H1 (cell line): ENCODE data around the gene NGFR. TPM values are rescaled to one million over a fixed set of nuclear protein-coding genes. Genes with fewer than 3 reads are reported as not detected.

Experiments
- CTCF ChIA-PET: fragments of 300-600 bp; sonication (Branson Sonifier 250); formaldehyde crosslinking; loops from one replicate; lab custom pipeline; 2021; ENCODE audit not compliant: partially characterized antibody; lab: Charles Lee
- POLR2A ChIA-PET: fragments of 300-600 bp; sonication (Branson Sonifier 250); formaldehyde crosslinking; loops from one replicate; lab custom pipeline; 2021; ENCODE audit warnings: inconsistent platforms; ENCODE audit not compliant: partially characterized antibody; lab: Charles Lee
- DNase-seq, 2 experiments: peaks; one replicate each; pipeline versions ENCODE4 v3.0.0 to v3.0.0-alpha.2; 2010 to 2022; ENCODE audit warnings: low spot score in 2 of 2, low read depth in 1 of 2, mixed read lengths in 1 of 2
- FAIRE-seq: peaks from 2 replicates; lab custom pipeline; 2011; peaks lifted over from hg19 to GRCh38; lab: Jason Lieb, UNC
- H2AFZ ChIP-seq: 2 replicates; pipeline ENCODE4 v1.8.1; 2012; ENCODE audit warnings: low read length, inconsistent platforms
- H2AK5ac ChIP-seq: 2 replicates; pipeline ENCODE4 v1.6.1; 2013; ENCODE audit warnings: low read depth, low read length
- H2BK120ac ChIP-seq: replicated peaks from 2 replicates; pipeline ENCODE3; 2013; ENCODE audit warnings: low read depth, low read length, inconsistent platforms
- H2BK12ac ChIP-seq: 2 replicates; pipeline ENCODE4 v1.6.1; 2013; ENCODE audit warnings: low read depth, low read length
- H2BK15ac ChIP-seq: 2 replicates; pipeline ENCODE4 v1.6.1; 2013; ENCODE audit warnings: low read length
- H2BK20ac ChIP-seq: 2 replicates; pipeline ENCODE4 v1.6.1; 2013; ENCODE audit warnings: low read length
- H2BK5ac ChIP-seq: 2 replicates; pipeline ENCODE4 v1.6.1; 2013; ENCODE audit warnings: low read depth, low read length
- H3K14ac ChIP-seq: 2 replicates; pipeline ENCODE4 v1.6.1; 2013; ENCODE audit warnings: inconsistent platforms; ENCODE audit not compliant: insufficient read length
- H3K18ac ChIP-seq: 2 replicates; pipeline ENCODE4 v1.6.1; 2013; ENCODE audit warnings: low read length; ENCODE audit errors: extremely low read depth
- H3K23ac ChIP-seq: 2 replicates; pipeline ENCODE4 v1.6.1; 2013; ENCODE audit warnings: inconsistent platforms; ENCODE audit not compliant: insufficient read length
- H3K23me2 ChIP-seq: 2 replicates; pipeline ENCODE4 v1.6.1; 2013; ENCODE audit warnings: low read depth, low read length
- H3K27ac ChIP-seq: 2 replicates; pipeline ENCODE4 v1.6.1; 2011; ENCODE audit warnings: low read depth, low read length, inconsistent platforms
- H3K27me3 ChIP-seq, 4 experiments: replicated peaks in 1 of 4; 1 replicate in 1 of 4; 2 replicates in 3 of 4; pipeline versions ENCODE4 v1.6.1 to v1.8.1; 2011 to 2013; ENCODE audit warnings: low read length in 3 of 4, mild to moderate bottlenecking in 3 of 4, inconsistent platforms in 2 of 4, mixed read lengths in 2 of 4, moderate library complexity in 1 of 4; ENCODE audit not compliant: control insufficient read depth in 3 of 4, insufficient read depth in 3 of 4; ENCODE audit errors: extremely low read depth in 1 of 4
- H3K36me3 ChIP-seq, 4 experiments: 2 replicates each; pipeline versions ENCODE4 v1.6.1 to v1.8.1; 2011 to 2013; ENCODE audit warnings: mild to moderate bottlenecking in 4 of 4, low read length in 3 of 4, moderate library complexity in 2 of 4, control low read depth in 1 of 4, inconsistent platforms in 1 of 4; ENCODE audit not compliant: insufficient read depth in 4 of 4, control insufficient read depth in 2 of 4
- H3K4ac ChIP-seq: replicated peaks from 2 replicates; pipeline ENCODE3; 2013; ENCODE audit warnings: low read length, low read depth, mixed read lengths, inconsistent platforms; ENCODE audit not compliant: insufficient read length
- H3K4me1 ChIP-seq, 4 experiments: replicated peaks in 1 of 4; 1 replicate in 1 of 4; 2 replicates in 3 of 4; pipeline versions ENCODE4 v1.6.1 to v1.8.1; 2011 to 2013; ENCODE audit warnings: low read length in 3 of 4, inconsistent platforms in 2 of 4, mixed read lengths in 1 of 4; ENCODE audit not compliant: insufficient read depth in 4 of 4, control insufficient read depth in 3 of 4
- H3K4me2 ChIP-seq, 2 experiments: 2 replicates each; pipeline versions ENCODE4 v1.6.1 to v1.8.1; 2011 to 2013; ENCODE audit warnings: low read depth in 2 of 2, low read length in 2 of 2, control low read depth in 1 of 2, inconsistent platforms in 1 of 2, mild to moderate bottlenecking in 1 of 2; ENCODE audit not compliant: insufficient read depth in 1 of 2
- H3K4me3 ChIP-seq, 4 experiments: fragments of 200-600, 300-600 bp in 1 of 4; sonication (generic), shearing (Covaris generic), sonication (Bioruptor Twin) in 1 of 4; 2 replicates each; pipeline versions ENCODE4 v1.5.1 to v1.8.1; 2011 to 2016; ENCODE audit warnings: low read length in 4 of 4, low read depth in 3 of 4, control low read depth in 2 of 4, inconsistent platforms in 2 of 4, mild to moderate bottlenecking in 2 of 4, mixed read lengths in 1 of 4, moderate library complexity in 1 of 4; ENCODE audit not compliant: insufficient read depth in 2 of 4; ENCODE audit errors: extremely low read depth in 1 of 4
- H3K56ac ChIP-seq: replicated peaks from 2 replicates; pipeline ENCODE3; 2013; ENCODE audit warnings: low read depth, mild to moderate bottlenecking, mixed read lengths, low read length, inconsistent platforms; ENCODE audit not compliant: insufficient read length
- H3K79me1 ChIP-seq: 2 replicates; pipeline ENCODE4 v1.6.1; 2013; ENCODE audit warnings: low read depth, low read length, control low read depth
- H3K79me2 ChIP-seq, 2 experiments: 2 replicates each; pipeline versions ENCODE4 v1.6.1 to v1.8.1; 2012 to 2013; ENCODE audit warnings: low read length in 2 of 2, mild to moderate bottlenecking in 2 of 2, inconsistent platforms in 1 of 2; ENCODE audit not compliant: insufficient read depth in 2 of 2, control insufficient read depth in 1 of 2
- H3K9ac ChIP-seq, 4 experiments: replicated peaks in 1 of 4; 1 replicate in 1 of 4; 2 replicates in 3 of 4; pipeline versions ENCODE4 v1.6.1 to v1.8.1; 2011 to 2013; ENCODE audit warnings: low read depth in 3 of 4, low read length in 3 of 4, control low read depth in 2 of 4, mild to moderate bottlenecking in 2 of 4, moderate library complexity in 2 of 4, inconsistent platforms in 1 of 4; ENCODE audit errors: extremely low read depth in 1 of 4
- H3K9me3 ChIP-seq, 2 experiments: 2 replicates each; pipeline versions ENCODE4 v1.6.1 to v1.8.1; 2012 to 2013; ENCODE audit warnings: mild to moderate bottlenecking in 2 of 2, moderate library complexity in 2 of 2, control low read depth in 1 of 2, inconsistent platforms in 1 of 2, low read depth in 1 of 2, low read length in 1 of 2, mixed read lengths in 1 of 2; ENCODE audit not compliant: insufficient read depth in 2 of 2
- H4K20me1 ChIP-seq, 2 experiments: replicated peaks in 1 of 2; 2 replicates each; pipeline versions ENCODE3 to v1.8.1; 2011 to 2013; ENCODE audit warnings: inconsistent platforms in 2 of 2, low read length in 2 of 2, mild to moderate bottlenecking in 1 of 2; ENCODE audit not compliant: insufficient read depth in 2 of 2, control insufficient read depth in 1 of 2
- H4K5ac ChIP-seq: 2 replicates; pipeline ENCODE4 v1.6.1; 2013; ENCODE audit warnings: low read length, low read depth, mixed read lengths, inconsistent platforms; ENCODE audit not compliant: insufficient read length
- H4K8ac ChIP-seq: 2 replicates; pipeline ENCODE4 v1.8.0; 2013; ENCODE audit warnings: mild to moderate bottlenecking, moderate library complexity, low read length, inconsistent platforms; ENCODE audit not compliant: insufficient read depth; ENCODE audit errors: extremely low read depth
- H4K91ac ChIP-seq: replicated peaks from 2 replicates; pipeline ENCODE3; 2013; ENCODE audit warnings: low read length, mixed read lengths, inconsistent platforms; ENCODE audit not compliant: insufficient read length
- CBX5 ChIP-seq: fragments of 300-800, 300-1000 bp; sonication (generic); IDR thresholded peaks from 2 replicates; pipeline ENCODE4 v1.7.1; 2016; ENCODE audit warnings: antibody characterized with exemption, low read length, low read depth
- CBX8 ChIP-seq: fragments of 300-800, 300-1000 bp; sonication (generic); IDR thresholded peaks from 2 replicates; pipeline ENCODE4 v1.7.1; 2016; ENCODE audit warnings: low read depth, low read length, borderline replicate concordance
- EGR1 ChIP-seq: IDR thresholded peaks from 2 replicates; pipeline ENCODE4 v1.6.1; 2011; ENCODE audit warnings: low read depth, low read length, borderline replicate concordance
- FOSL1 ChIP-seq: IDR thresholded peaks from 2 replicates; pipeline ENCODE4 v1.6.1; 2011; ENCODE audit warnings: mild to moderate bottlenecking, low read depth, low read length, moderate library complexity; ENCODE audit not compliant: insufficient read depth
- KDM5A ChIP-seq: fragments of 200-600 bp; IDR thresholded peaks from 2 replicates; pipeline ENCODE4 v1.7.1; 2012; ENCODE audit warnings: mild to moderate bottlenecking, low read length, inconsistent platforms, mixed read lengths
- POLR2A ChIP-seq, 2 experiments: IDR thresholded peaks; 1 replicate in 1 of 2; 2 replicates in 1 of 2; pipeline ENCODE4 v1.6.1; 2011; ENCODE audit warnings: low read depth in 2 of 2, low read length in 2 of 2, mild to moderate bottlenecking in 2 of 2; ENCODE audit errors: control extremely low read depth in 1 of 2
- POLR2AphosphoS5 ChIP-seq: IDR thresholded peaks from 2 replicates; pipeline ENCODE4 v1.6.1; 2011; ENCODE audit warnings: low read depth, low read length
- WGBS, 2 experiments: shearing (Covaris generic) in 1 of 2; methylation state at CpG; one replicate each; pipeline versions ENCODE4 v1.1.6 to v1.1.7; 2013 to 2015; ENCODE audit warnings: low lambda C conversion rate in 2 of 2, mixed read lengths in 2 of 2, inconsistent platforms in 1 of 2, low coverage in 1 of 2, missing lambda C conversion rate in 1 of 2; ENCODE audit not compliant: insufficient replicate concordance in 2 of 2, insufficient coverage in 1 of 2, insufficient read length in 1 of 2; ENCODE audit errors: extremely low coverage in 1 of 2, missing lambda C conversion rate in 1 of 2; 5-methylcytosine and 5-hydroxymethylcytosine counted together
- polyA plus RNA-seq, 7 experiments: library from polyadenylated mRNA; depleted of rRNA in 3 of 7; stranded (reverse) in 5 of 7; unstranded in 2 of 7; fragments of >200 nt in 5 of 7; fragments of 200-250 nt in 2 of 7; gene quantifications; 1 replicate in 5 of 7; 2 replicates in 1 of 7; 4 replicates in 1 of 7; pipeline versions ENCODE4 v1.2.1 to v1.2.3, GENCODE V29; 2011 to 2013; ENCODE audit warnings: missing spikeins in 2 of 7, mixed read lengths in 2 of 7
- total RNA-seq: library from RNA; stranded (reverse); fragmentation: NEBNext Ultra II Directional; extraction: Animal tissue kit (Norgen Biotek cat#: 25700); gene quantifications from 2 replicates; pipeline ENCODE4 v1.2.1, GENCODE V29; 2021
- TF ChIP-seq, protein P1 (sequence below): IDR thresholded peaks from 2 replicates; pipeline ENCODE4 v1.6.1; 2011; ENCODE audit warnings: low read depth, mild to moderate bottlenecking, low read length; ENCODE audit not compliant: insufficient read depth

Gene NGFR
- total and polyA plus RNA-seq, 2 of the 8 experiments (the other 6 are each of a cell fraction or from before 2014, with no cell fraction given), result 8.1 to 10.3 TPM

DNA sequence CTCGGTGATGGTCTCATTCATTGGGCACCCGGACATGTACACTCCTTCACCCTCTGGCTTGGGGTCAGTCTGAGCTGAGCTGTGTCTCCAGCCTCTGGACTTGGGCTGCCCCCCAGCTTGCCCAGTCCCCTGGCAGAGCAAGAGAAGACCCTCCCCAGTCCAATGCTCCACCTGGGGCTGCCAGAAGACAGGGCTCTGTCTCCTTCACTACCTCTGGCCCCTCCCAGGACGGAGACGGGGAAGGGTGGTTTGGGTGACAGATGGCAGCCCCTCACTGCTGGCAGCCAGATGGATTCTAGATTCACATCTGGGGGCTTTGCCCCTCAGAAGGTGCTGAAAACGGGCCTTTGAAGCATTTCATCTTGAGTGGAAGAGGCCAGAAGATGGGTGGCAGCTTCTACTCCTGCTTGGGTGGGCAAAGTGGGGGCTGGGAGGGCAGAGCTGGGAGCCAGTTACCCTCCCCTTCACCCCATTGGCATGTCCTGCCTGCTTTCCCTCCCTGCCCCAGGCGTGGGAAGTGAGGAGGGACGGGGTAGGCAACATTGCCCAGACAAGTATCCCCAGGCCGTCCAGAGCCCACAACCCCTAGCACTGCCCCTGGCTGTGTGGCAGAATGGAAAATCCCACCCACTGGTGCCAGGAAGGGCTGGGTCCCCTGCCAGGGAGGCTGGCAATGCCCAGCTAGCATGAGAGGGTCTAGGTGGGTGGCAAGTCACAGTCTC, 13.9 kb downstream of the NGFR start:
- H3K79me1 ChIP-seq, result no peaks in the 10 kb centered on the region
- H4K8ac ChIP-seq, result peak overlapping the region; percentile 18
- no peak overlapping the region for H3K14ac ChIP-seq
- peak overlapping the region; percentile 71 to 76 for H3K4me2 ChIP-seq
- no peaks in the 10 kb centered on the region for H3K79me2 ChIP-seq
- H2BK120ac ChIP-seq, result peak overlapping the region; percentile 2
- DNase-seq, result no peak
- H3K4me1 ChIP-seq, result peaks cover 6 to 45% (median 26%) of the 10 kb centered on the region in 4 experiments
- H3K27ac ChIP-seq, result peak overlapping the region; percentile 54; the same call in 1 of the 2 replicates
- POLR2A ChIA-PET, result interaction anchor here (0.6 to 3.4 kb wide), 5 partner anchors 9 to 33 kb away, joined by 3 to 11 read pairs (median 6); no protein-coding TSS in a partner anchor
- no peak overlapping the region for H2AFZ ChIP-seq
- H3K9ac ChIP-seq, result no peak overlapping the region
- H3K4ac ChIP-seq, result peak overlapping the region; percentile 6
- no peak overlapping the region for H3K23ac ChIP-seq
- peak overlapping the region in 1 of 4 experiments; percentile 51; a peak in 2 of 8 replicates for H3K4me3 ChIP-seq
- peak overlapping the region; percentile 53; the same call in 1 of the 2 replicates for H2BK20ac ChIP-seq
- H3K18ac ChIP-seq, result peak overlapping the region; percentile 62
- H3K9me3 ChIP-seq, result no peaks in the 10 kb centered on the region
- H3K56ac ChIP-seq, result no peak overlapping the region
- peak overlapping the region; percentile 95; the same call in 1 of the 2 replicates for H2BK5ac ChIP-seq
- H3K27me3 ChIP-seq, result peaks cover 0 to 2% (median 0%) of the 10 kb centered on the region in 4 experiments; a peak in 1 of 7 replicates
- H2BK15ac ChIP-seq, result peak overlapping the region; percentile 55; the same call in 1 of the 2 replicates
- WGBS, 2 experiments, result 71% methylated on average over 8 of the region's 8 CpGs; no CpG with 5 or more reads in 1 of the 2 experiments
- H2AK5ac ChIP-seq, result peak overlapping the region; percentile 70; the same call in 1 of the 2 replicates
- no peaks in the 10 kb centered on the region; a peak in 1 of 8 replicates for H3K36me3 ChIP-seq
- H4K5ac ChIP-seq, result peak overlapping the region; percentile 20
- peak overlapping the region; percentile 94 for H2BK12ac ChIP-seq
- H3K23me2 ChIP-seq, result peaks cover 2% of the 10 kb centered on the region; the same call in 1 of the 2 replicates
- CTCF ChIA-PET, result interaction anchor here (0.6 to 15.4 kb wide), 16 partner anchors 8 to 248 kb away, joined by 3 to 210 read pairs (median 6); partner anchors contain the start of gene NGFR
- peak overlapping the region; percentile 77 for H4K91ac ChIP-seq
- no peak for FAIRE-seq
- H4K20me1 ChIP-seq, result no peaks in the 10 kb centered on the region
- no peak for TF ChIP-seq EGR1
- no peak for TF ChIP-seq POLR2AphosphoS5
- no peak for TF ChIP-seq POLR2A (IDR thresholded peaks at IDR 0.05; ENCODE audit: control extremely low read depth in 1 of 2, low read depth in 2 of 2, low read length in 2 of 2)
- no peak for TF ChIP-seq CBX8
- no peak for TF ChIP-seq KDM5A
- no peak for TF ChIP-seq CBX5
- TF ChIP-seq, protein P1, sequence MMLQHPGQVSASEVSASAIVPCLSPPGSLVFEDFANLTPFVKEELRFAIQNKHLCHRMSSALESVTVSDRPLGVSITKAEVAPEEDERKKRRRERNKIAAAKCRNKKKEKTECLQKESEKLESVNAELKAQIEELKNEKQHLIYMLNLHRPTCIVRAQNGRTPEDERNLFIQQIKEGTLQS, result no peak
- TF ChIP-seq FOSL1, result no peak
